SK-N-SH treated with all-trans-retinoic acid at 6 μM for 48 hours (cell line): ENCODE results near the gene CBX5.
"Not testable (repeated sequence)": the region's sequence is repeated elsewhere in the genome, so short reads cannot be mapped to it uniquely, and the experiment has no call there.

Experiments
- ARNTL ChIP-seq: fragments of 450-650 bp; formaldehyde crosslinking; IDR thresholded peaks from 2 replicates; pipeline ENCODE4 v1.5.0; 2020; ENCODE audit warnings: low read depth, mild to moderate bottlenecking, moderate library complexity, borderline replicate concordance
- CSDC2 ChIP-seq: fragments of 250-450 bp; sonication (Bioruptor Pico); IDR thresholded peaks from 2 replicates; pipeline ENCODE4 v1.5.0; 2020; ENCODE audit warnings: mild to moderate bottlenecking, moderate library complexity
- GLIS3 ChIP-seq: fragments of 250-450 bp; sonication (Bioruptor Pico); IDR thresholded peaks from 2 replicates; pipeline ENCODE4 v1.5.0; 2020; ENCODE audit warnings: mild to moderate bottlenecking, moderate library complexity
- OSR1 ChIP-seq: fragments of 250-450 bp; sonication (Bioruptor Pico); IDR thresholded peaks from 2 replicates; pipeline ENCODE4 v1.8.0; 2022; ENCODE audit warnings: moderate library complexity, mild to moderate bottlenecking, inconsistent platforms
- TOX ChIP-seq: fragments of 250-450 bp; sonication (Bioruptor Pico); IDR thresholded peaks from 2 replicates; pipeline ENCODE4 v1.8.0; 2021; ENCODE audit warnings: mild to moderate bottlenecking, moderate library complexity, borderline replicate concordance
- ZC3H10 ChIP-seq: fragments of 250-450 bp; sonication (Bioruptor Pico); IDR thresholded peaks from 2 replicates; pipeline ENCODE4 v1.5.1; 2021; ENCODE audit warnings: mild to moderate bottlenecking, moderate library complexity
- ZFP3 ChIP-seq: fragments of 250-450 bp; sonication (Bioruptor Pico); IDR thresholded peaks from 2 replicates; pipeline ENCODE4 v1.5.0; 2020; ENCODE audit warnings: mild to moderate bottlenecking, moderate library complexity
- ZFP30 ChIP-seq: fragments of 450-650 bp; formaldehyde crosslinking; IDR thresholded peaks from 2 replicates; pipeline ENCODE4 v1.5.0; 2022; ENCODE audit warnings: mild to moderate bottlenecking, moderate library complexity
- TF ChIP-seq, protein P1 (sequence below): fragments of 250-450 bp; sonication (Bioruptor Pico); IDR thresholded peaks from 2 replicates; pipeline ENCODE4 v1.8.0; 2020; ENCODE audit warnings: mild to moderate bottlenecking, moderate library complexity, borderline replicate concordance

DNA sequence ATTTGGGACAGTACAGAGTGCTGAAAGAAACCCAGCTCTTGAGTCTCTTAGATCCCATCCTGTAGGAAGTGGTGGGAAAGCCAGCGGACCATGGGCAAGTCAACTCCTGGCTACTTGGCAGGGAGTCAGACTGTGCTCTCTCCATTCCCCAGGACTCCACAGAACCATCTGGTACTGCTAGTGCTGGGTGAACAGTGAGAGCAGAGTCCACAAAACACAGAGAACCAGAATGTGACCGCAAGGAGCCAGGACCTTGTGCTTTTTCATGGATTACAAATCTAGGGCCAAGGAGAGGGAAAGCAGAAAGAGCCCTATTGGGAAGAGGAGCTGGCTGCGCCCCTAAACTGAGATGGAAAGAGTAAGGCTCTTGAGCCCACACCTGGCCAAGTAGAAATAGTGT lies 48.7 kb downstream of the CBX5 start:
- TF ChIP-seq CSDC2 (CRISPR knock-in tag); ZC3H10 (CRISPR knock-in tag); TOX; ZFP30 (CRISPR knock-in tag); GLIS3 (CRISPR knock-in tag); ARNTL (CRISPR knock-in tag); ZFP3 (CRISPR knock-in tag); OSR1: not testable (repeated sequence)
- TF ChIP-seq, protein P1, sequence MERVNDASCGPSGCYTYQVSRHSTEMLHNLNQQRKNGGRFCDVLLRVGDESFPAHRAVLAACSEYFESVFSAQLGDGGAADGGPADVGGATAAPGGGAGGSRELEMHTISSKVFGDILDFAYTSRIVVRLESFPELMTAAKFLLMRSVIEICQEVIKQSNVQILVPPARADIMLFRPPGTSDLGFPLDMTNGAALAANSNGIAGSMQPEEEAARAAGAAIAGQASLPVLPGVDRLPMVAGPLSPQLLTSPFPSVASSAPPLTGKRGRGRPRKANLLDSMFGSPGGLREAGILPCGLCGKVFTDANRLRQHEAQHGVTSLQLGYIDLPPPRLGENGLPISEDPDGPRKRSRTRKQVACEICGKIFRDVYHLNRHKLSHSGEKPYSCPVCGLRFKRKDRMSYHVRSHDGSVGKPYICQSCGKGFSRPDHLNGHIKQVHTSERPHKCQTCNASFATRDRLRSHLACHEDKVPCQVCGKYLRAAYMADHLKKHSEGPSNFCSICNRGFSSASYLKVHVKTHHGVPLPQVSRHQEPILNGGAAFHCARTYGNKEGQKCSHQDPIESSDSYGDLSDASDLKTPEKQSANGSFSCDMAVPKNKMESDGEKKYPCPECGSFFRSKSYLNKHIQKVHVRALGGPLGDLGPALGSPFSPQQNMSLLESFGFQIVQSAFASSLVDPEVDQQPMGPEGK (CRISPR knock-in tag) = not testable (repeated sequence)
